Spleen (tissue), 11 donors: ENCODE results near the gene RIMS1. TPM values are rescaled to one million over a fixed set of nuclear protein-coding genes. Genes with fewer than 3 reads are reported as not detected.

Experiments used
- DNase-seq: peaks from one replicate; pipeline ENCODE4 v3.0.0-alpha.2; 2020
- H3K27ac ChIP-seq, 8 donors: fragments of 200-600 bp; sonication (generic) in 7 of 8; 1 replicate in 4 of 8; 2 replicates in 4 of 8; pipeline versions ENCODE4 v1.5.0 to v1.8.0; 2016 to 2021; ENCODE audit warnings: inconsistent platforms in 4 of 8, mild to moderate bottlenecking in 4 of 8, moderate library complexity in 1 of 8
- H3K27me3 ChIP-seq, 7 donors: fragments of 200-600 bp; sonication (generic) in 6 of 7; replicated peaks in 1 of 7; 1 replicate in 4 of 7; 2 replicates in 3 of 7; pipeline versions ENCODE4 v1.5.0 to v1.8.0; 2016 to 2021; ENCODE audit warnings: inconsistent platforms in 3 of 7, mild to moderate bottlenecking in 1 of 7
- H3K36me3 ChIP-seq, 6 donors: fragments of 200-600 bp; sonication (generic) in 5 of 6; 1 replicate in 4 of 6; 2 replicates in 2 of 6; pipeline versions ENCODE4 v1.5.0 to v1.8.0; 2016 to 2021; ENCODE audit warnings: inconsistent platforms in 2 of 6
- H3K4me1 ChIP-seq, 6 donors: fragments of 200-600 bp; sonication (generic) in 5 of 6; 1 replicate in 3 of 6; 2 replicates in 3 of 6; pipeline versions ENCODE4 v1.5.0 to v1.8.0; 2016 to 2021; ENCODE audit warnings: inconsistent platforms in 3 of 6
- H3K4me3 ChIP-seq, 8 donors: fragments of 200-600 bp; sonication (generic) in 7 of 8; 1 replicate in 4 of 8; 2 replicates in 4 of 8; pipeline versions ENCODE4 v1.5.0 to v1.8.0; 2016 to 2021; ENCODE audit warnings: inconsistent platforms in 4 of 8, mild to moderate bottlenecking in 4 of 8, moderate library complexity in 2 of 8
- H3K9me3 ChIP-seq, 8 donors: fragments of 200-600 bp; sonication (generic) in 7 of 8; 1 replicate in 4 of 8; 2 replicates in 4 of 8; pipeline versions ENCODE4 v1.5.0 to v1.8.0; 2016 to 2021; ENCODE audit warnings: inconsistent platforms in 4 of 8
- POLR2A ChIP-seq, 3 donors: fragments of 450-650 bp; IDR thresholded peaks; one replicate each; pipeline ENCODE4 v1.5.1; 2017; ENCODE audit warnings: antibody characterized with exemption in 3 of 3, mild to moderate bottlenecking in 1 of 3
- POLR2AphosphoS5 ChIP-seq, 3 donors: sonication (generic); formaldehyde crosslinking; IDR thresholded peaks; one replicate each; pipeline ENCODE4 v1.5.1; 2017; ENCODE audit warnings: antibody characterized with exemption in 3 of 3
- WGBS, 5 donors: extraction: QIAGEN DNeasy Blood & Tissue Kit in 3 of 5; methylation state at CpG; one replicate each; pipeline versions ENCODE4 v1.1.5 to v1.1.7; 2013 to 2018; 5-methylcytosine and 5-hydroxymethylcytosine counted together
- intact Hi-C: fragments of 100-400 bp; cut with DNase I; formaldehyde crosslinking; loops from one replicate; pipeline ENCODE4 v1.15.0; 2023; ENCODE audit warnings: low total_unique reads
- polyA plus RNA-seq, 3 donors: library from polyadenylated mRNA; stranded (reverse); fragments of 200-250 nt; gene quantifications; one replicate each; pipeline ENCODE4 v1.2.1, GENCODE V29; 2013
- total RNA-seq, 7 donors: library from RNA; depleted of rRNA in 3 of 7; stranded (reverse); fragments of >200 nt in 3 of 7; fragmentation: NEBNext Ultra II Directional in 4 of 7; extraction: Animal tissue kit (Norgen Biotek cat#: 25700) in 4 of 7; gene quantifications; one replicate each; pipeline versions ENCODE4 v1.1.0 to v1.2.1, GENCODE V29; 2016 to 2021
- TF ChIP-seq, protein P1 (sequence below), 11 experiments: fragments of 200-600 bp in 7 of 11; fragments of 450-650 bp in 4 of 11; sonication (generic) in 4 of 11; IDR thresholded peaks in 8 of 11; conservative IDR thresholded peaks in 3 of 11; 1 replicate in 7 of 11; 2 replicates in 4 of 11; pipeline versions ENCODE4 v1.4.0 to v1.8.0; 2016 to 2021; ENCODE audit warnings: antibody characterized with exemption in 11 of 11, inconsistent platforms in 4 of 11, mild to moderate bottlenecking in 1 of 11
- donor health status: healthy with polysubstance abuse.
- donor health status: DM: no; HTN: no; CAD: no; lungs with moderate emphysema.
- donor health status: DM: no; HTN: no; CAD: no.
- donor health status: Bipolar disorder and iron deficiency.
- donor health status: healthy.
- donor health status: DM: no; HTN: no; CAD: no.
- donor health status: DM: yes; HTN: yes; CAD: no.

RIMS1 gene
- total and polyA plus RNA-seq, 10 donors, result not detected

DNA sequence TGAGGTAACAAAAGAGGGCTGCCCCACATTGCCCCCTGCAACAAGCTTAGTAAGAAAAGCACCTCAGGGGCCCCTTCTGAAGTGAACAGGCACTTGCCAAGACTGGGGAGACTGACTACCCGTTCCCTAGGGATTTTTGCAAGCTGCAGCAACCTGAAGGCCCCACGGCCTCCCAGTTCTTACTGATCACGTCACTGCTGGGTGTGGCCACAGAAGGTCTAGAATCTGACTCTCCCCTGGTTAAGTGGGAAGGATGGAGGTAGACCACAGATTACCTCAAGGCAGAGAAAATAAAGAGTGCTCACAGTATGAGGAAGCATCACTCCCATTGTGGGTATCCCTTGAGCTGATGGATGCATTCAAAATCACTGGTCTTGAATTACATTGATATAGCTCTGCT lies 534.1 kb downstream of the RIMS1 start:
- no peak overlapping the region for H3K4me3 ChIP-seq
- intact Hi-C loops, result no loop called here
- H3K27ac ChIP-seq, result no peak overlapping the region
- 60 to 81% (median 70%) methylated on average over 3 of the region's 3 CpGs for WGBS, 5 donors
- TF ChIP-seq POLR2A (IDR thresholded peaks at IDR 0.05), result no peak
- TF ChIP-seq, protein P1, sequence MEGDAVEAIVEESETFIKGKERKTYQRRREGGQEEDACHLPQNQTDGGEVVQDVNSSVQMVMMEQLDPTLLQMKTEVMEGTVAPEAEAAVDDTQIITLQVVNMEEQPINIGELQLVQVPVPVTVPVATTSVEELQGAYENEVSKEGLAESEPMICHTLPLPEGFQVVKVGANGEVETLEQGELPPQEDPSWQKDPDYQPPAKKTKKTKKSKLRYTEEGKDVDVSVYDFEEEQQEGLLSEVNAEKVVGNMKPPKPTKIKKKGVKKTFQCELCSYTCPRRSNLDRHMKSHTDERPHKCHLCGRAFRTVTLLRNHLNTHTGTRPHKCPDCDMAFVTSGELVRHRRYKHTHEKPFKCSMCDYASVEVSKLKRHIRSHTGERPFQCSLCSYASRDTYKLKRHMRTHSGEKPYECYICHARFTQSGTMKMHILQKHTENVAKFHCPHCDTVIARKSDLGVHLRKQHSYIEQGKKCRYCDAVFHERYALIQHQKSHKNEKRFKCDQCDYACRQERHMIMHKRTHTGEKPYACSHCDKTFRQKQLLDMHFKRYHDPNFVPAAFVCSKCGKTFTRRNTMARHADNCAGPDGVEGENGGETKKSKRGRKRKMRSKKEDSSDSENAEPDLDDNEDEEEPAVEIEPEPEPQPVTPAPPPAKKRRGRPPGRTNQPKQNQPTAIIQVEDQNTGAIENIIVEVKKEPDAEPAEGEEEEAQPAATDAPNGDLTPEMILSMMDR (IDR thresholded peaks at IDR 0.05 in 8 of 11, conservative IDR thresholded peaks at IDR 0.05 in 3 of 11), result no peak
- no peak for TF ChIP-seq POLR2AphosphoS5 (IDR thresholded peaks at IDR 0.05)
- no peak for DNase-seq
- no peaks in the 10 kb centered on the region for H3K9me3 ChIP-seq
- H3K4me1 ChIP-seq, result no peaks in the 10 kb centered on the region
- peaks cover 0 to under 1% (median 0%) of the 10 kb centered on the region in 7 donors for H3K27me3 ChIP-seq
- H3K36me3 ChIP-seq, result no peaks in the 10 kb centered on the region

DNA sequence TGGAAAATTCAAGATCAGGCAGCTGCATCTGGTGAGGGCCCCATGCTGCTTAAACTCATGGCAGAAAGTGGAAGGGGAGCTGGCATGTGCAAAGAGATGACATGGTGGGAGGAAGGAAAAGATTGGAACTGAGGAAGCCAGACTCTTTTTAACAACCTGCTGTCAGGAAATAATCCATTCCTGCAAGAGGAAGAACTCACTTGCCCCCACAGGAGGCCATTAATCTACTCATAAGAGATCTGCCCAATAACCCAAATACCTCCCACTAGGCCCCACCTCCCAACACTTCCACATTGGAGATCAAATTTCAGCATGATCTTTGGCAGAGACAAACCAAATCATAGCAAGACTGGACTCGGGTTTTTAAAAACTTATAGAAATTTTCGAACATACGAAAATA lies 535.0 kb downstream of the RIMS1 start:
- intact Hi-C loops, result no loop called here
- Histone ChIP-seq H3K27ac (no peak overlapping the region), H3K4me1 (no peaks in the 10 kb centered on the region), H3K4me3 (no peak overlapping the region), H3K9me3 (no peaks in the 10 kb centered on the region), H3K27me3 (no peaks in the 10 kb centered on the region), H3K36me3 (no peaks in the 10 kb centered on the region)
- 84 to 95% (median 85%) methylated on average over 3 of the region's 3 CpGs for WGBS, 5 donors
- TF ChIP-seq POLR2AphosphoS5 (IDR thresholded peaks at IDR 0.05) (no peak), POLR2A (IDR thresholded peaks at IDR 0.05) (no peak)
- TF ChIP-seq, protein P1 (IDR thresholded peaks at IDR 0.05 in 8 of 11, conservative IDR thresholded peaks at IDR 0.05 in 3 of 11), result no peak
- no peak for DNase-seq

DNA sequence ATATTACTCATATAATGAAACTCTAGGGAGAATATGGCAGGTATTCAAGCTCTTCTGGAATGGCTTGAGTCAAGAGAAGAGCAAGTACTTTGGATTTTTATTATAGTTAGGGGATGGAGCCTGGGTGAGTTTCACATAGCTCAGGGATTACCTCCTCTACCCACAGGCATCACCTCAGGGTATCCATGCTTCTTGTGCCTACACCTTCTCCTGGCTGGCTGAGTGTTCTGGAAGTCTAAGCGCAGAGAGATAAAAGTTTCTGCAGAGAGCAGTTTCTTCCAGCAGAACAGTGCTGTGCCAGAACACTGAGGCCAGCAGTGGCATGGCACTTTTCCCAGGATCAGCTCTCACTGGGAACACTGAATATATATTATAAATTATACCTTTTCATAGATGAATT lies 535.8 kb downstream of the RIMS1 start:
- DNase-seq, result no peak

DNA sequence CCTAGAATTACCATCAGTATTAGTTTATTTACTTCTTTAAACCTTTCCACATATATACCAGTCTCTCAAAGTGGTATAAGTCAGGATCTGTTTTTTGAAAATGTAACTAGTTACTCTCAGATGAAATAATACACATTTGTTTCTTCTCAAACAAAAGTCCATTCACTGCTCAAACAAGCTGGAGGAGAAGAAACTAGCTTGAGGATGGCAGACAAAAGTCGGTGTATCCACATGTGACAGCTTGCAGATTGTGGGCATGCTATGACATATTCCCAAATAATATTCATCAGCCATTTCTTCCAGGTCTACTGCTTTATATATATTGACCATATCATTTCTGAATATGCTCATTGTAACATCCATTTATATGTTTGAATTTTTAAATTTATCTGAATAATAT lies 538.1 kb downstream of the RIMS1 start:
- peaks cover 0 to 3% (median 0%) of the 10 kb centered on the region in 8 donors for H3K9me3 ChIP-seq
- intact Hi-C loops, result no loop called here
- no peaks in the 10 kb centered on the region for H3K36me3 ChIP-seq
- H3K4me1 ChIP-seq, result no peaks in the 10 kb centered on the region
- TF ChIP-seq POLR2A (IDR thresholded peaks at IDR 0.05) (no peak), POLR2AphosphoS5 (IDR thresholded peaks at IDR 0.05) (no peak)
- TF ChIP-seq, protein P1 (IDR thresholded peaks at IDR 0.05 in 8 of 11, conservative IDR thresholded peaks at IDR 0.05 in 3 of 11), result no peak
- no peak for DNase-seq
- WGBS, 5 donors, result 71 to 88% (median 78%) methylated on average over 1 of the region's 1 CpG
- H3K27ac ChIP-seq, result no peak overlapping the region
- no peak overlapping the region for H3K4me3 ChIP-seq
- H3K27me3 ChIP-seq, result no peaks in the 10 kb centered on the region

More for the DNA sequence above, 535.8 kb downstream of the RIMS1 start:
- Histone ChIP-seq H3K4me3 (no peak overlapping the region), H3K4me1 (no peaks in the 10 kb centered on the region), H3K36me3 (no peaks in the 10 kb centered on the region), H3K9me3 (peaks cover 0 to 3% (median 0%) of the 10 kb centered on the region in 8 donors), H3K27ac (no peak overlapping the region), H3K27me3 (no peaks in the 10 kb centered on the region)
- WGBS, 5 donors, result 92 to 100% (median 95%) methylated on average over 1 of the region's 1 CpG
- intact Hi-C loops, result no loop called here
- TF ChIP-seq POLR2A (IDR thresholded peaks at IDR 0.05) (no peak), POLR2AphosphoS5 (IDR thresholded peaks at IDR 0.05) (no peak)
- TF ChIP-seq, protein P1 (IDR thresholded peaks at IDR 0.05 in 8 of 11, conservative IDR thresholded peaks at IDR 0.05 in 3 of 11), result no peak
